Kidney (tissue), 14 donors: ENCODE data around the gene GGCX. TPM values are rescaled to one million over a fixed set of nuclear protein-coding genes. Genes with fewer than 3 reads are reported as not detected.

Experiments
- DNase-seq, 5 donors: peaks; one replicate each; pipeline ENCODE4 v3.0.0-alpha.2; 2013 to 2020
- FAIRE-seq: peaks from 2 replicates; lab custom pipeline; 2012; peaks lifted over from hg19 to GRCh38; lab: Jason Lieb, UNC
- H3K27ac ChIP-seq, 2 donors: one replicate each; pipeline ENCODE4 v1.7.0; 2013; ENCODE audit warnings: low read depth in 2 of 2, low read length in 2 of 2, inconsistent platforms in 1 of 2
- H3K27me3 ChIP-seq: one replicate; pipeline ENCODE4 v1.7.1; 2013; ENCODE audit warnings: low read length, inconsistent platforms; ENCODE audit not compliant: control insufficient read depth, insufficient read depth
- H3K36me3 ChIP-seq, 3 donors: one replicate each; pipeline versions ENCODE4 v1.7.0 to v1.7.1; 2013; ENCODE audit warnings: low read length in 3 of 3, control low read depth in 1 of 3, inconsistent platforms in 1 of 3; ENCODE audit not compliant: insufficient read depth in 3 of 3, control insufficient read depth in 2 of 3
- H3K4me1 ChIP-seq, 3 donors: one replicate each; pipeline versions ENCODE4 v1.7.0 to v1.7.1; 2013; ENCODE audit warnings: low read length in 3 of 3, inconsistent platforms in 1 of 3, low read depth in 1 of 3; ENCODE audit not compliant: control insufficient read depth in 2 of 3, insufficient read depth in 2 of 3
- H3K4me3 ChIP-seq, 3 donors: one replicate each; pipeline versions ENCODE4 v1.7.0 to v1.8.1; 2013; ENCODE audit warnings: low read length in 3 of 3, control low read depth in 1 of 3, inconsistent platforms in 1 of 3
- H3K9ac ChIP-seq, 3 donors: one replicate each; pipeline versions ENCODE4 v1.7.0 to v1.7.1; 2013; ENCODE audit warnings: low read length in 3 of 3, control low read depth in 1 of 3, inconsistent platforms in 1 of 3
- H3K9me3 ChIP-seq, 3 donors: one replicate each; pipeline versions ENCODE4 v1.7.0 to v1.7.1; 2013; ENCODE audit warnings: low read length in 3 of 3, control low read depth in 1 of 3, inconsistent platforms in 1 of 3; ENCODE audit not compliant: control insufficient read depth in 2 of 3, insufficient read depth in 1 of 3
- CTCF ChIP-seq: IDR thresholded peaks from 3 replicates; pipeline ENCODE4 v1.5.1; 2012; ENCODE audit warnings: mild to moderate bottlenecking, moderate library complexity, borderline replicate concordance; ENCODE audit not compliant: insufficient read depth; ENCODE audit errors: extremely low read depth
- intact Hi-C: fragments of 100-400 bp; cut with DNase I; formaldehyde crosslinking; loops from one replicate; pipeline ENCODE4 v1.11.1; 2022
- polyA plus RNA-seq: library from polyadenylated mRNA; stranded (reverse); fragments of 350-450 nt; fragmentation: Illumina TruSeq; extraction: RNeasy Lipid Tissue Mini Kit (QIAGEN cat#74804); gene quantifications from one replicate; pipeline ENCODE4 v1.2.3, GENCODE V29; 2014; ENCODE audit warnings: low read depth, low replicate concordance; ENCODE audit not compliant: insufficient read depth
- total RNA-seq: library from RNA; stranded (reverse); fragmentation: NEBNext Ultra II Directional; extraction: Animal tissue kit (Norgen Biotek cat#: 25700); gene quantifications from one replicate; pipeline ENCODE4 v1.2.1, GENCODE V29; 2021
- donor health status: control.
- donor health status: control.
- donor health status: control.
- donor health status: control.
- donor health status: control.
- donor health status: DM: yes; HTN: yes; CAD: no.
- donor health status: Normal renal cell carcinoma (clear cell type).

The GGCX gene
- total and polyA plus RNA-seq, 2 donors from 2014 or later: 27.8 to 50.7 TPM

DNA sequence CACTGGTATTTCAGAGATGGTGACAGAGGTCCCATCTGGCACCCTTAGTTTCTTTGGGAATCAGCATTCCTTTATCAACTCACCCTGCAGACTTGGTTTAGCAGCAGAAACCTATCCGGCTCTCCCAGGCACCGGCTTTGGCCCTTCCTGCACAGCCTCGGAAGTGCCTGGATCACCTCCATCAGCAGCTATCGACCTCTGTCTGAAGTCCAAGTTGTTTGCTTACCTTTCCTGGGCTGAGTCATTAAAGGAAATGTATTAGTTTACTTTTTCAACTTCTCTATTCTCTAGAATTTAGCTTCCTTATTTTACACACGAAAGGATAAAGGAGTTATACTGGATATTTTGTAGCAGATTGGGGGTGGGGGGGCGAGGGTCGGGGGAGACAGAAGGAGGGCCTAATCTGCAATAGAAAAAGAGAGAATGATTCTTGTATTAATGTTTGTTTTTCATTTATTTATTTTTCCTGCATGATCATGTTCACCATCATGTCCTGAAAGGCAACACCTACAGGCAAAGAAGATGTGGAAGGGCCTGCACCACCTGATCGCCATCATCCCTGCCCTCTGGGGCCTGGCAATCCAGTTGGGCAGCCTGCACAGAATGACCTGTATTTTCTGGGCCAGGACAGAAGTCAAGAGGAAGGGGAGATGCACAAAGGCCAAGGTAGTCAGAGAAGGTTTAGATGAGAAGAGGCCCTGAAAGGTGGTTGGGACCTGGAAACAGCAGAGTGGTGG is 44.5 kb downstream of the GGCX start:
- FAIRE-seq: no peak
- H3K9ac ChIP-seq: no peak overlapping the region
- no peak overlapping the region for H3K27ac ChIP-seq

GRCh38 chr2:85514323-85514722 is 47.0 kb downstream of the GGCX start:
- Histone ChIP-seq H3K4me1 (peaks cover 0 to 4% (median 0%) of the 10 kb centered on the region in 3 donors), H3K27ac (no peak overlapping the region), H3K27me3 (no peaks in the 10 kb centered on the region), H3K9ac (no peak overlapping the region), H3K4me3 (no peak overlapping the region), H3K9me3 (no peaks in the 10 kb centered on the region), H3K36me3 (no peaks in the 10 kb centered on the region)
- no peak for FAIRE-seq
- no peak for DNase-seq
- intact Hi-C loops: no loop called here
- no peak for TF ChIP-seq CTCF

More for the DNA sequence above, 44.5 kb downstream of the GGCX start:
- no peak overlapping the region for H3K4me3 ChIP-seq
- no peaks in the 10 kb centered on the region for H3K9me3 ChIP-seq
- H3K27me3 ChIP-seq: no peaks in the 10 kb centered on the region
- intact Hi-C loops: no loop called here
- no peaks in the 10 kb centered on the region for H3K36me3 ChIP-seq
- DNase-seq: no peak
- TF ChIP-seq CTCF: no peak
- H3K4me1 ChIP-seq: no peaks in the 10 kb centered on the region

DNA sequence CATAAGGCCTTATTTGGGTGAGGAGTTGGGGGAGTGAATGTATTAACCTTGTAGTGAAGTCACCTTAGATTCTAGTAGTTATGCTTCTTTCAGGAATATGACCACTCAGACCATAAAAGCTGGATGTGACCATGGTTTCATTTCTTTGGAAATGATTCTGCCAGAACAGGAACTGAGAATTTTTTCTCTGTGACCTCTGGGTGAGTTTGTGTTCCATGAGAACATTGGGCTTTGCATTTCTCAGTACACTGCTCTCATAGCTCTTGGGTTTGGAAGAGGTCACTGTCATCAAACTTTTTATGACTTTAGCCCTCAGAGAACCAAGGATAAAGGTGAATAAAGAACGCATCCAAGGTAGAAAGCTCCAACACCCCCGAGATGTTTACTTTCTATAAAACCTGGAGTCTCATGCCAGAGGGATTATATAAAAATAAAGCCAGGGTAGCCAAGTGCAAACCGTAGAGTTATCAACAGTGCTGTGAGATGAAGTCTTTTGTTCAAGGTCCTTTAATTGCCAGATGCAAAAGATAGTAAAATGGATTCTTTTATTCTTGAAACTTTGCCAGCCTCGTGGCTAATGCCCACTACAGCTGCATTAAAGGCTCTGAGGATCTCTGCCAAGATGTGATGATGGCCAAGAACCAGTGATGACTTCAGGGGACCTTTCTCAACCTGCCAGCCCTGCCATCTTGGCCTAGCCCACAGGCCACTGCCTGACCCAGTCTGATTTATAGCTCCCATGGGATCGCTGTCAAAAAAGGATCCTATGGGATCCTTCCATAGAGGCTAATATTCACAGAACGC is 50.1 kb downstream of the GGCX start:
- no peak overlapping the region for H3K4me3 ChIP-seq
- peaks cover 0 to 4% (median 0%) of the 10 kb centered on the region in 3 donors for H3K4me1 ChIP-seq
- H3K9me3 ChIP-seq: no peaks in the 10 kb centered on the region
- H3K9ac ChIP-seq: no peak overlapping the region
- intact Hi-C loops: no loop called here
- H3K36me3 ChIP-seq: no peaks in the 10 kb centered on the region
- TF ChIP-seq CTCF: no peak
- no peaks in the 10 kb centered on the region for H3K27me3 ChIP-seq
- H3K27ac ChIP-seq: no peak overlapping the region
- FAIRE-seq (no peak), DNase-seq (no peak)
